KOPT-K1 (cell line): Measurements from ENCODE around the gene FUOM.
A peak's percentile ranks its signal among the peaks of the same experiment; 100 is the strongest.

Experiments used
- H3K27ac ChIP-seq: fragments of 200-600 bp; sonication (generic); 2 replicates; pipeline ENCODE4 v1.5.1; 2016; ENCODE audit warnings: antibody characterized with exemption, mild to moderate bottlenecking, low read depth, low read length; ENCODE audit not compliant: poor library complexity, severe bottlenecking
- H3K36me3 ChIP-seq: fragments of 200-600 bp; sonication (generic); 2 replicates; pipeline ENCODE4 v1.5.1; 2017; ENCODE audit warnings: antibody characterized with exemption, mild to moderate bottlenecking, low read length, moderate library complexity; ENCODE audit not compliant: insufficient read depth
- H3K9me3 ChIP-seq: fragments of 200-600 bp; sonication (generic); 2 replicates; pipeline ENCODE4 v1.5.1; 2017; ENCODE audit warnings: antibody characterized with exemption, low read length, mild to moderate bottlenecking; ENCODE audit not compliant: insufficient read depth, poor library complexity, severe bottlenecking

FUOM gene

GRCh38 chr10:133357285-133358161, at the start of gene FUOM:
FUOM (minus strand) TSS chr10:133358019; CDS start chr10:133358007, 12 bp downstream.
- Histone ChIP-seq H3K27ac (peak within 1 kb of the TSS; percentile 55), H3K36me3 (peaks cover 10% of the 10 kb centered on the region; the same call in 1 of the 2 replicates), H3K9me3 (no peaks in the 10 kb centered on the region)

DNA sequence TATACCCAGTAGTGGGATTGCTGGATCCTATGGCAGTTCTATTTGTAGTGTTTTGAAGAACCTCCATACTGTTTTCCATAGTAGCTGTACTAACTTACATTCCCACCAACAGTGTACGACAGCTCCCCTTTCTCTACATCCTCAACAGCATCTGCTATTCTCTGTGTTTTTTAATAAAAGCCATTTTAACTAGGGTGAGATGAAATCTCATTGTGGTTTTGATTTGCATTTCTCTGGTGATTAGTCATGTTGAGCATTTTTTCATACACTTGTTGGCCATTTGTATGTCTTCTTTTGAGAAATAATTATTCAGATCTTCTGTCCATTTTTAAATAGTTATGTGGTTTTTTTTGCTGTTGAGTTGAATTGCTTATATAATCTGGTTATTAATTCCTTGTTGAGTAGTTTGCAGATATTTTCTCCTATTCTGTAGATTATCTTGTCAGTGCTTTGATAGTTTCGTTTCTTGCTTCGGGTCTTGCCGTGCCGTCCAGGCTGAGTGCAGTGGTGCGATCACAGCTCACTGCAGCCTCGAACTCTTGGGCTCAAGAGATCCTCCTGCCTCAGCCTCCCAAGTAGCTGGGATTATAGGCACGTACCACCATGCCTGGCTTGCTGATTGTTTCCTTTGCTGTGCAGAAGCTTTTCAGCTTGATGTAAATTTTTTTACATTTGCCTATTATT, 48.2 kb upstream of the FUOM start:
- Histone ChIP-seq H3K36me3 (peaks cover 98% of the 10 kb centered on the region), H3K9me3 (peaks cover 39% of the 10 kb centered on the region), H3K27ac (no peak overlapping the region)

GRCh38 chr10:133405272-133405671, 47.5 kb upstream of the FUOM start:
- no peak overlapping the region for H3K27ac ChIP-seq
- H3K36me3 ChIP-seq, result peaks cover 98% of the 10 kb centered on the region
- H3K9me3 ChIP-seq, result peaks cover 31% of the 10 kb centered on the region

DNA sequence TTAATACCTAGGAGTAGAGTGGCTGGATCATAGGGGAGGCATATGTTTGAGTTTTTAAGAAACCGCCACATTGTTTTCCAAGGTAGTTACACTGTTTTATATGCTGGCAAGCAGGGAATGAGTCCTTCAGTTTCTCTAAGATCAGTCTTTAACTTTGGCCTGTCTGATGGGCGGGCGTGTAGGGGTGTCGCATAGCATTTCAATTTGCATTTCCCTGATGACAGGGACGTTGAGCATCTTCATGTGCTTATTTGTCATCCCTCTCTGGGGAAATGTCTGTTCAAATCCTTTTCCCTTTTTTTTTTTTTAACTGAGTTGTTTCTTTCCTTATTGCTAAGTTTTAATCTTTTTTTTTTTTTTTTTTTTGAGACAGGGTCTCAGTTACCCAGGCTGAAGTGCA, 46.0 kb upstream of the FUOM start:
- H3K36me3 ChIP-seq, result peaks cover 98% of the 10 kb centered on the region
- H3K9me3 ChIP-seq, result peaks cover 17% of the 10 kb centered on the region
- H3K27ac ChIP-seq, result no peak overlapping the region

DNA sequence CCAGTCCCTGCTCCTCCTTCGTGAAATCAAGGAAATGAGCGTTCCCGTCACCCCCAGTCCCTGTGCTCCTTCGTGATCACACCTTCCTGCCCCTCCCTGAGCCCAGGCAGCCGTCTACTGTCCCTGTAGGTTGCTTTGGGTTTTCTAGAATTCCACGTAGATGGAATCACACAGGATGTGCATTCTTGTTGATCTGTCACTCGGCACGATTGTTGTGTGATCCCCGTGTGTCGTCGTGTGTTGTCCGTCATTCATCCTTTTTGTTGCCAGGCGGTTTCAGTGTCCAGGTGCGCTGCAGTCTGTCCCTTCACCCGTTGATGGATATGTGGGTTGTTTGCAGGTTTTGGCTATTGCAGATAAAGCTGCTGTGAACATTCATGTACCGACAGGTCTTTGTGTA, 45.5 kb upstream of the FUOM start:
- no peak overlapping the region for H3K27ac ChIP-seq
- peaks cover 12% of the 10 kb centered on the region for H3K9me3 ChIP-seq
- H3K36me3 ChIP-seq, result peaks cover 98% of the 10 kb centered on the region

GRCh38 chr10:133401981-133402725, 44.3 kb upstream of the FUOM start:
- peaks cover 98% of the 10 kb centered on the region for H3K36me3 ChIP-seq
- H3K27ac ChIP-seq, result no peak overlapping the region
- peaks cover 5% of the 10 kb centered on the region for H3K9me3 ChIP-seq

GRCh38 chr10:133401500-133401899, 43.7 kb upstream of the FUOM start:
- Histone ChIP-seq H3K36me3 (peaks cover 98% of the 10 kb centered on the region), H3K9me3 (no peaks in the 10 kb centered on the region), H3K27ac (no peak overlapping the region)

GRCh38 chr10:133400624-133401424, 43.0 kb upstream of the FUOM start:
- H3K9me3 ChIP-seq, result no peaks in the 10 kb centered on the region
- H3K27ac ChIP-seq, result no peak overlapping the region
- peaks cover 99% of the 10 kb centered on the region for H3K36me3 ChIP-seq

- Histone ChIP-seq H3K27ac (no peak overlapping the region), H3K9me3 (no peaks in the 10 kb centered on the region), H3K36me3 (peaks cover 88% of the 10 kb centered on the region)
Observed at GRCh38 chr10:133399123-133399601, 41.3 kb upstream of the FUOM start.

DNA sequence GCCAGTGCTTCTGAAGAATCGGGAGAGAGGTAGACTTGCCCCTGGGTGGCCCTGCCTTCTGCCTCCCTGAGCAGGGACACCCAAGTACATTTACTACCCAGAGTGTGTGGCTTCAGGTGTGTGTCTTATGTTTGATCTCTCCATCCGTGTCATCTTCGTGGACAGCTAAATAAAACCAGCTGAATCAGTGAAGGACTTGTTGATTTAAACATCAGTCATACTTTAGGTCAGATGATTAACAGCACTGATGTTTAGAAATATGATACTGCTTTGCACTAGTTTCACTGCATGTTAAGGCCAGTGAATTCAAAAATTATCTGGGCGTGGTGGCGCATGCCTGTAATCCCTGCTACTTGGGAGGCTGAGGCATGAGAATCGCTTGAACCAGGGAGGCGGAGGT, 40.1 kb upstream of the FUOM start:
- Histone ChIP-seq H3K36me3 (peaks cover 77% of the 10 kb centered on the region), H3K9me3 (no peaks in the 10 kb centered on the region), H3K27ac (no peak overlapping the region)

DNA sequence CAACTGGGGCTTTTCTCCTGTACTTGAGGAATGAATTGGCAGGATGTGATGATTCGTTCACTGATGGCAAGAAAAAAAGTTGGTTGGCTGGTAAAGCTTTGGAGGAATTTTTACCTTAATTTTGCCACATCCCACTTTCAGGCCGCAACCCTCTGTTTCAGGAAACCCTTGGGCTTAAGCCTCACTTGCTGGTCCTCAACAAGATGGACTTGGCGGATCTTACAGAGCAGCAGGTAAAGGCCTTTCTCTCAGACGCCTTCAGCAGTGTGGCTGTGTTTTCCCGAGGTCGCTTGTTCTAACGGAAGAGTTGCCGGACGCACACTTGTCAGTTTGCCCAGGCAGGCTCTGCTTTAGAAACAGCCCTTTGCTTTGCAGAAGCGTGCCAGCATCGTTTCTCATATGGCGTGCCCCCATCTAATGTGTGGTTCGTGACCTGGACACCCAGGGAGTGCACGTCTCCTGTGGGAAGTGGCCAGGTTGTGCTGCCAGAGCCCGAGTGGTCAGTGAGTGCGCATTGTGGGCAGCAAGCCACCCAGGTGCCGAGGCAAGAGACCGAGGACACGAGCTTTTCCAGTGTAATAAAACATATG, 38.3 kb upstream of the FUOM start:
- no peak overlapping the region for H3K27ac ChIP-seq
- no peaks in the 10 kb centered on the region for H3K9me3 ChIP-seq
- H3K36me3 ChIP-seq, result peaks cover 59% of the 10 kb centered on the region

DNA sequence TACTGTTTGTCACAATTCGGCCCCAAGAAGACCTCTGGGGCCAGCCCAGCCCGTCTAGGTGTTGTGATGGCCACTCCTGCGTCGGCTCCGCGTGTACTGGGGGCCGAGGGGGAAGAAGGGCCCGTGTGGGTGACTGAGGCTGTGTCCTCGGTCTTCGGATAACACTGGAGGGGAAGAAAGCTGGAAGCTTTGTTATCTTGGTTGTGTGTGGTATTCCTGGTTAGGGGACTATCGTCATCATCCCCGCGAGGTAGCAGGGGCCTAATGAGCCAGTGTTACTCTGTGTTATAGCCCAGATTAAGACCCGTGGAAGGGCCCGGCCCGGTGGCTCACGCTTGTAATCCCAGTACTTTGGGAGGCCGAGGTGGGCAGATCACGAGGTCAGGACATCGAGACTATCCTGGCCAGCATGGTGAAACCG, 37.0 kb upstream of the FUOM start:
- Histone ChIP-seq H3K27ac (peak overlapping the region; percentile 82), H3K36me3 (peaks cover 46% of the 10 kb centered on the region), H3K9me3 (no peaks in the 10 kb centered on the region)

- peaks cover 40% of the 10 kb centered on the region for H3K36me3 ChIP-seq
- H3K27ac ChIP-seq, result peak within 1 kb of the TSS; percentile 82
- H3K9me3 ChIP-seq, result no peaks in the 10 kb centered on the region
Observed at GRCh38 chr10:133394064-133394663, 36.3 kb upstream of the FUOM start, which contains the start of gene MTG1. MTG1 (plus strand) TSS chr10:133394157; CDS start chr10:133394221, 64 bp downstream.
